ENCODE results near the gene WWOX. TPM values are rescaled to one million over a fixed set of nuclear protein-coding genes. Genes with fewer than 3 reads are reported as not detected.

The WWOX gene
- total RNA-seq, 1 donor from 2014 or later = 7.3 TPM

DNA sequence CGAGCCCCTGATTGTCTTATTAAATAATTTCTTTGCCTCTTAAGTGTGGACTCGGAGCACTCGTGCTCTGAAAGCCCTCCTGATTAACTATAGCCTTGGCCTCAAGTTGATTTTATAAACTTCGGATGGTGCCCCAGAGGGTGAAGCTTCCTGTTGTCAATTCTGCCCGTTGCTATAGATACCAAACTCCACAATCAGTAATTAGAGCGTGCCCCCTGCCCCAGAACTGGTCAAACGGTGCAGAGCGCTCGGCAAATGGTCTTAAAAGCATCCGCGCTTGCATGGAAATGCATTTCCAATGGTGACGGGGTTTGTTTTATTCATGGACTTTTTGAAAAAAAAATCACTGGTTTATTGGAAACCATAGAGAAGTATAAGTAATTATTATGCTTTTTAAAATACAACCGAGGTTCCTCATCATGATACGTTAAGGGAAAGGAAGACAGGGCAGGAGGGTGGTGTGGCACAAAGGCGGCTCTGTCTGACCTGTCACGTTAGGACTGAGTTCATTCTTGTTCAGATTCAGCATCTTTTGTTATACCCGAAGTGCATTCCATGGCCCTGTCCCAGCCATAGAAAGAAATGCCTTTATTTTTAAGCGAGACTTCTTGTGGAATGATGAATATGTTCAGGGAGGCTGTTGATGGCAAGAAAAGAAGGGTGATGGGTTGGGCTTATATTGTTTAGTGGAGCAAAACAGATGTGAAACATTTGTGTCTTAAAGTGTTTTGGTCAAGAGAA lies 1024.7 kb downstream of the WWOX start:
- H3K4me1 ChIP-seq (ENCODE audit: insufficient read depth, low read length) = no peaks in the 10 kb centered on the region
- H3K27ac ChIP-seq (ENCODE audit: low read depth, low read length) = no peak overlapping the region
- no peak overlapping the region for H3K9ac ChIP-seq (ENCODE audit: low read length)
- H3K27ac Mint-ChIP-seq (ENCODE audit: unreplicated experiment) = no peak overlapping the region
- no peak overlapping the region for H2AFZ ChIP-seq (ENCODE audit: low read depth, low read length)
- H3K36me3 Mint-ChIP-seq (ENCODE audit: low read depth, unreplicated experiment) = no peaks in the 10 kb centered on the region
- no peaks in the 10 kb centered on the region for H3K4me1 Mint-ChIP-seq (ENCODE audit: low read depth, unreplicated experiment)
- peaks cover 2% of the 10 kb centered on the region for H3K27me3 Mint-ChIP-seq (ENCODE audit: low read depth, unreplicated experiment)
- no peaks in the 10 kb centered on the region for H4K20me1 ChIP-seq (ENCODE audit: insufficient read depth, low read length)
- no peak overlapping the region for H3K4me3 Mint-ChIP-seq (ENCODE audit: unreplicated experiment)
- no peaks in the 10 kb centered on the region for H3K79me2 ChIP-seq (ENCODE audit: insufficient read depth, low read length)
- no peaks in the 10 kb centered on the region for H3K27me3 ChIP-seq (ENCODE audit: insufficient read depth, low read length)
- peaks cover 14% of the 10 kb centered on the region for H3K9me3 Mint-ChIP-seq (ENCODE audit: unreplicated experiment)
- no peak overlapping the region for H3K4me2 ChIP-seq (ENCODE audit: low read length)
- no peak for DNase-seq (ENCODE audit: low read depth)
- H3K4me3 ChIP-seq (ENCODE audit: insufficient read depth, low read depth, low read length) = no peak overlapping the region
- peaks cover 3% of the 10 kb centered on the region for H3K9me3 ChIP-seq (ENCODE audit: insufficient read depth, low read depth, low read length)
- no peak for FAIRE-seq
- no peaks in the 10 kb centered on the region for H3K36me3 ChIP-seq (ENCODE audit: insufficient read depth, low read length)
- TF ChIP-seq EZH2 (IDR thresholded peaks at IDR 0.05; ENCODE audit: insufficient read depth, low read length) = no peak
- TF ChIP-seq, protein P1, sequence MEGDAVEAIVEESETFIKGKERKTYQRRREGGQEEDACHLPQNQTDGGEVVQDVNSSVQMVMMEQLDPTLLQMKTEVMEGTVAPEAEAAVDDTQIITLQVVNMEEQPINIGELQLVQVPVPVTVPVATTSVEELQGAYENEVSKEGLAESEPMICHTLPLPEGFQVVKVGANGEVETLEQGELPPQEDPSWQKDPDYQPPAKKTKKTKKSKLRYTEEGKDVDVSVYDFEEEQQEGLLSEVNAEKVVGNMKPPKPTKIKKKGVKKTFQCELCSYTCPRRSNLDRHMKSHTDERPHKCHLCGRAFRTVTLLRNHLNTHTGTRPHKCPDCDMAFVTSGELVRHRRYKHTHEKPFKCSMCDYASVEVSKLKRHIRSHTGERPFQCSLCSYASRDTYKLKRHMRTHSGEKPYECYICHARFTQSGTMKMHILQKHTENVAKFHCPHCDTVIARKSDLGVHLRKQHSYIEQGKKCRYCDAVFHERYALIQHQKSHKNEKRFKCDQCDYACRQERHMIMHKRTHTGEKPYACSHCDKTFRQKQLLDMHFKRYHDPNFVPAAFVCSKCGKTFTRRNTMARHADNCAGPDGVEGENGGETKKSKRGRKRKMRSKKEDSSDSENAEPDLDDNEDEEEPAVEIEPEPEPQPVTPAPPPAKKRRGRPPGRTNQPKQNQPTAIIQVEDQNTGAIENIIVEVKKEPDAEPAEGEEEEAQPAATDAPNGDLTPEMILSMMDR (IDR thresholded peaks at IDR 0.05; ENCODE audit: insufficient read depth, low read depth, low read length) = no peak

DNA sequence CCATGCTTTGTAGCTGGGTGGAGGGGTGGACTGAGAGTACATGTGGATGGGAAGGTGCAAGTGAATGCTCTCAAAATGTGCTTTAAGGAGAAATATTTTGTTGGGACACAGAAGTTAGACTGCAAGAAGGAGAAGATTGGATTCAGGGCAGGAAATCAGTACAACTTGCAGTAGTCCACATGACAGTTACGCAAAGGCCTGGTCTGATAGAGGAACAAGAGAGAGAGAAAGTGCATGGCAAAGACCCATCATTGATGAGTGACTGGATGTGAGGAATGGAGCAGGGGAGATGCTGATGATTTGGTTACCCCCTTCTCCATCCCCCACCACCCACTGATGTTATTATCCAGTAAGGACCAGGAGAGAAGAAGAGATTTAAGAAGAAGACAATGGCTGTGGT lies 1028.3 kb downstream of the WWOX start:
- Histone ChIP-seq H3K36me3 (ENCODE audit: insufficient read depth, low read length) (no peaks in the 10 kb centered on the region), H3K4me3 (ENCODE audit: insufficient read depth, low read depth, low read length) (no peak overlapping the region), H3K79me2 (ENCODE audit: insufficient read depth, low read length) (no peaks in the 10 kb centered on the region), H3K9ac (ENCODE audit: low read length) (no peak overlapping the region), H3K4me2 (ENCODE audit: low read length) (no peak overlapping the region), H2AFZ (ENCODE audit: low read depth, low read length) (no peak overlapping the region), H3K27ac (ENCODE audit: low read depth, low read length) (no peak overlapping the region), H3K4me1 (ENCODE audit: insufficient read depth, low read length) (no peaks in the 10 kb centered on the region), H3K27me3 (ENCODE audit: insufficient read depth, low read length) (no peaks in the 10 kb centered on the region), H4K20me1 (ENCODE audit: insufficient read depth, low read length) (no peaks in the 10 kb centered on the region), H3K9me3 (ENCODE audit: insufficient read depth, low read depth, low read length) (peaks cover 3% of the 10 kb centered on the region)
- H3K4me1 Mint-ChIP-seq (ENCODE audit: low read depth, unreplicated experiment) = no peaks in the 10 kb centered on the region
- DNase-seq (ENCODE audit: low read depth) (no peak), FAIRE-seq (no peak)
- TF ChIP-seq EZH2 (IDR thresholded peaks at IDR 0.05; ENCODE audit: insufficient read depth, low read length) = no peak
- TF ChIP-seq, protein P1 (IDR thresholded peaks at IDR 0.05; ENCODE audit: insufficient read depth, low read depth, low read length) = no peak
- H3K27me3 Mint-ChIP-seq (ENCODE audit: low read depth, unreplicated experiment) = no peaks in the 10 kb centered on the region
- H3K9me3 Mint-ChIP-seq (ENCODE audit: unreplicated experiment) = peaks cover 17% of the 10 kb centered on the region
- no peak overlapping the region for H3K4me3 Mint-ChIP-seq (ENCODE audit: unreplicated experiment)
- H3K27ac Mint-ChIP-seq (ENCODE audit: unreplicated experiment) = no peak overlapping the region
- no peaks in the 10 kb centered on the region for H3K36me3 Mint-ChIP-seq (ENCODE audit: low read depth, unreplicated experiment)

DNA sequence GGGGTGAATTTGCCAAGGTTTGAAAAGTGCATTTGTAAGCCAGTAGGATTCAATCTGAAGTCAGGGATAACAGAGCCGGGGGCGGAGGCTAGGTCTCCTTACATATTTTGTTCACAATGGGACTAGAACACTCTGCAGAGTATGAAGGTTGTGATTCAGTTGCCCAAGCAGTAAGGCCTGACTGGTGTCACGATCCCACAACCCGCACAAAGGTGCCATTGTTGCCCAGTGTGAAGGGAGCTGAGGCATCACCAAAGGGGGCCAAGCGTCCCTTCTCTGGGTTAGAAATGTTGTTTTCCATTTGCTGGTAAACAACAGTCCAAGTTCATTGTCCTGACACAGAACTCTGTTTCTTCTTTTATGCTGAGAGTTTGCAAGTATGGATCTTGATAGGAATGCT lies 1029.3 kb downstream of the WWOX start:
- Histone ChIP-seq H3K4me2 (ENCODE audit: low read length) (no peak overlapping the region), H4K20me1 (ENCODE audit: insufficient read depth, low read length) (no peaks in the 10 kb centered on the region), H3K4me1 (ENCODE audit: insufficient read depth, low read length) (no peaks in the 10 kb centered on the region), H3K9me3 (ENCODE audit: insufficient read depth, low read depth, low read length) (peaks cover 3% of the 10 kb centered on the region), H3K79me2 (ENCODE audit: insufficient read depth, low read length) (no peaks in the 10 kb centered on the region), H2AFZ (ENCODE audit: low read depth, low read length) (no peak overlapping the region), H3K4me3 (ENCODE audit: insufficient read depth, low read depth, low read length) (no peak overlapping the region), H3K36me3 (ENCODE audit: insufficient read depth, low read length) (no peaks in the 10 kb centered on the region), H3K27ac (ENCODE audit: low read depth, low read length) (no peak overlapping the region), H3K27me3 (ENCODE audit: insufficient read depth, low read length) (no peaks in the 10 kb centered on the region), H3K9ac (ENCODE audit: low read length) (no peak overlapping the region)
- no peak overlapping the region for H3K4me3 Mint-ChIP-seq (ENCODE audit: unreplicated experiment)
- H3K4me1 Mint-ChIP-seq (ENCODE audit: low read depth, unreplicated experiment) = no peaks in the 10 kb centered on the region
- TF ChIP-seq, protein P1 (IDR thresholded peaks at IDR 0.05; ENCODE audit: insufficient read depth, low read depth, low read length) = no peak
- TF ChIP-seq EZH2 (IDR thresholded peaks at IDR 0.05; ENCODE audit: insufficient read depth, low read length) = no peak
- H3K27me3 Mint-ChIP-seq (ENCODE audit: low read depth, unreplicated experiment) = no peaks in the 10 kb centered on the region
- FAIRE-seq (no peak), DNase-seq (ENCODE audit: low read depth) (no peak)
- peaks cover 11% of the 10 kb centered on the region for H3K9me3 Mint-ChIP-seq (ENCODE audit: unreplicated experiment)
- H3K36me3 Mint-ChIP-seq (ENCODE audit: low read depth, unreplicated experiment) = no peaks in the 10 kb centered on the region
- H3K27ac Mint-ChIP-seq (ENCODE audit: unreplicated experiment) = no peak overlapping the region
